Kidney (tissue), 14 donors: ENCODE measurements around the gene MRAP2. TPM values are rescaled to one million over a fixed set of nuclear protein-coding genes. Genes with fewer than 3 reads are reported as not detected.

Experiments used
- DNase-seq, 5 donors: peaks; one replicate each; pipeline ENCODE4 v3.0.0-alpha.2; 2013 to 2020
- FAIRE-seq: peaks from 2 replicates; lab custom pipeline; 2012; peaks lifted over from hg19 to GRCh38; lab: Jason Lieb, UNC
- H3K27ac ChIP-seq, 2 donors: one replicate each; pipeline ENCODE4 v1.7.0; 2013; ENCODE audit warnings: low read depth in 2 of 2, low read length in 2 of 2, inconsistent platforms in 1 of 2
- H3K27me3 ChIP-seq: one replicate; pipeline ENCODE4 v1.7.1; 2013; ENCODE audit warnings: low read length, inconsistent platforms; ENCODE audit not compliant: control insufficient read depth, insufficient read depth
- H3K36me3 ChIP-seq, 3 donors: one replicate each; pipeline versions ENCODE4 v1.7.0 to v1.7.1; 2013; ENCODE audit warnings: low read length in 3 of 3, control low read depth in 1 of 3, inconsistent platforms in 1 of 3; ENCODE audit not compliant: insufficient read depth in 3 of 3, control insufficient read depth in 2 of 3
- H3K4me1 ChIP-seq, 3 donors: one replicate each; pipeline versions ENCODE4 v1.7.0 to v1.7.1; 2013; ENCODE audit warnings: low read length in 3 of 3, inconsistent platforms in 1 of 3, low read depth in 1 of 3; ENCODE audit not compliant: control insufficient read depth in 2 of 3, insufficient read depth in 2 of 3
- H3K4me3 ChIP-seq, 3 donors: one replicate each; pipeline versions ENCODE4 v1.7.0 to v1.8.1; 2013; ENCODE audit warnings: low read length in 3 of 3, control low read depth in 1 of 3, inconsistent platforms in 1 of 3
- H3K9ac ChIP-seq, 3 donors: one replicate each; pipeline versions ENCODE4 v1.7.0 to v1.7.1; 2013; ENCODE audit warnings: low read length in 3 of 3, control low read depth in 1 of 3, inconsistent platforms in 1 of 3
- H3K9me3 ChIP-seq, 3 donors: one replicate each; pipeline versions ENCODE4 v1.7.0 to v1.7.1; 2013; ENCODE audit warnings: low read length in 3 of 3, control low read depth in 1 of 3, inconsistent platforms in 1 of 3; ENCODE audit not compliant: control insufficient read depth in 2 of 3, insufficient read depth in 1 of 3
- CTCF ChIP-seq: IDR thresholded peaks from 3 replicates; pipeline ENCODE4 v1.5.1; 2012; ENCODE audit warnings: mild to moderate bottlenecking, moderate library complexity, borderline replicate concordance; ENCODE audit not compliant: insufficient read depth; ENCODE audit errors: extremely low read depth
- intact Hi-C: fragments of 100-400 bp; cut with DNase I; formaldehyde crosslinking; loops from one replicate; pipeline ENCODE4 v1.11.1; 2022
- polyA plus RNA-seq: library from polyadenylated mRNA; stranded (reverse); fragments of 350-450 nt; fragmentation: Illumina TruSeq; extraction: RNeasy Lipid Tissue Mini Kit (QIAGEN cat#74804); gene quantifications from one replicate; pipeline ENCODE4 v1.2.3, GENCODE V29; 2014; ENCODE audit warnings: low read depth, low replicate concordance; ENCODE audit not compliant: insufficient read depth
- total RNA-seq: library from RNA; stranded (reverse); fragmentation: NEBNext Ultra II Directional; extraction: Animal tissue kit (Norgen Biotek cat#: 25700); gene quantifications from one replicate; pipeline ENCODE4 v1.2.1, GENCODE V29; 2021
- donor health status: control.
- donor health status: control.
- donor health status: control.
- donor health status: control.
- donor health status: control.
- donor health status: DM: yes; HTN: yes; CAD: no.
- donor health status: Normal renal cell carcinoma (clear cell type).

MRAP2 gene
- total and polyA plus RNA-seq, 2 donors from 2014 or later: 4.2 to 5.0 TPM

GRCh38 chr6:84050408-84050807 lies 16.8 kb downstream of the MRAP2 start:
- Histone ChIP-seq H3K9me3 (no peaks in the 10 kb centered on the region), H3K27ac (no peak overlapping the region), H3K9ac (no peak overlapping the region), H3K4me3 (no peak overlapping the region), H3K36me3 (no peaks in the 10 kb centered on the region), H3K4me1 (peaks cover 0 to 2% (median 0%) of the 10 kb centered on the region in 3 donors), H3K27me3 (no peaks in the 10 kb centered on the region)
- FAIRE-seq (no peak), DNase-seq (no peak)
- TF ChIP-seq CTCF: no peak
- intact Hi-C loops: no loop called here

- Histone ChIP-seq H3K4me1 (peaks cover 0 to 5% (median 2%) of the 10 kb centered on the region in 3 donors), H3K27ac (no peak overlapping the region), H3K27me3 (no peaks in the 10 kb centered on the region), H3K9ac (no peak overlapping the region), H3K9me3 (no peaks in the 10 kb centered on the region), H3K36me3 (no peaks in the 10 kb centered on the region), H3K4me3 (no peak overlapping the region)
- TF ChIP-seq CTCF: no peak
- intact Hi-C loops: no loop called here
- FAIRE-seq (no peak), DNase-seq (peak; percentile 78 to 95 (median 89))
Observed at GRCh38 chr6:84052204-84052882, 18.8 kb downstream of the MRAP2 start.

GRCh38 chr6:84052883-84053241 lies 19.3 kb downstream of the MRAP2 start:
- FAIRE-seq (no peak), DNase-seq (no peak)
- H3K27me3 ChIP-seq: no peaks in the 10 kb centered on the region
- no peaks in the 10 kb centered on the region for H3K9me3 ChIP-seq
- intact Hi-C loops: no loop called here
- no peak overlapping the region for H3K9ac ChIP-seq
- peaks cover 0 to 5% (median 2%) of the 10 kb centered on the region in 3 donors for H3K4me1 ChIP-seq
- H3K4me3 ChIP-seq: no peak overlapping the region
- no peak for TF ChIP-seq CTCF
- H3K27ac ChIP-seq: no peak overlapping the region
- H3K36me3 ChIP-seq: no peaks in the 10 kb centered on the region

GRCh38 chr6:84055647-84056046 lies 22.1 kb downstream of the MRAP2 start:
- Histone ChIP-seq H3K27me3 (no peaks in the 10 kb centered on the region), H3K4me1 (peaks cover 0 to 5% (median 2%) of the 10 kb centered on the region in 3 donors), H3K36me3 (no peaks in the 10 kb centered on the region), H3K4me3 (no peak overlapping the region), H3K27ac (no peak overlapping the region), H3K9me3 (no peaks in the 10 kb centered on the region), H3K9ac (no peak overlapping the region)
- FAIRE-seq: no peak
- intact Hi-C loops: no loop called here
- no peak for TF ChIP-seq CTCF
- DNase-seq: no peak
